IPS-18c (cell line): ENCODE measurements around the gene CNNM3.

Experiments
- H3K4me3 ChIP-seq: 2 replicates; pipeline ENCODE4 v1.7.0; 2013; ENCODE audit warnings: low read depth, mild to moderate bottlenecking, low read length, moderate library complexity; ENCODE audit not compliant: insufficient read depth
- H3K9me3 ChIP-seq: one replicate; pipeline ENCODE4 v1.6.1; 2013; ENCODE audit warnings: mild to moderate bottlenecking, low read length, moderate library complexity; ENCODE audit not compliant: control insufficient read depth, insufficient read depth

The CNNM3 gene

GRCh38 chr2:96816127-96816835 lies at the start of gene CNNM3:
Gene CNNM3, plus strand, starts transcription at chr2:96816268. Its CDS starts 10 bp downstream, at chr2:96816278.
- Histone ChIP-seq H3K4me3 (peak within 1 kb of the TSS; percentile 86), H3K9me3 (no peaks in the 10 kb centered on the region)

GRCh38 chr2:96767135-96767871 lies 48.8 kb upstream of the CNNM3 start:
- H3K9me3 ChIP-seq: no peaks in the 10 kb centered on the region
- no peak overlapping the region for H3K4me3 ChIP-seq

- Histone ChIP-seq H3K9me3 (no peaks in the 10 kb centered on the region), H3K4me3 (no peak overlapping the region)
These were observed 47.9 kb upstream of the CNNM3 start for GRCh38 chr2:96768083-96768561.

- Histone ChIP-seq H3K9me3 (no peaks in the 10 kb centered on the region), H3K4me3 (no peak overlapping the region)
These were observed 46.3 kb upstream of the CNNM3 start for GRCh38 chr2:96769814-96770213.

GRCh38 chr2:96770442-96771202 lies 45.4 kb upstream of the CNNM3 start:
- Histone ChIP-seq H3K9me3 (no peaks in the 10 kb centered on the region), H3K4me3 (no peak overlapping the region)

- no peaks in the 10 kb centered on the region for H3K9me3 ChIP-seq
- no peak overlapping the region for H3K4me3 ChIP-seq
These were observed 44.1 kb upstream of the CNNM3 start for GRCh38 chr2:96771796-96772618.

- no peaks in the 10 kb centered on the region for H3K9me3 ChIP-seq
- no peak overlapping the region for H3K4me3 ChIP-seq
These were observed 43.0 kb upstream of the CNNM3 start for GRCh38 chr2:96772903-96773671.

GRCh38 chr2:96773922-96774321 lies 42.1 kb upstream of the CNNM3 start:
- Histone ChIP-seq H3K4me3 (no peak overlapping the region), H3K9me3 (no peaks in the 10 kb centered on the region)

GRCh38 chr2:96775160-96775559 lies 40.9 kb upstream of the CNNM3 start:
- Histone ChIP-seq H3K9me3 (no peaks in the 10 kb centered on the region), H3K4me3 (no peak overlapping the region)

- Histone ChIP-seq H3K4me3 (no peak overlapping the region), H3K9me3 (no peaks in the 10 kb centered on the region)
These were observed 32.7 kb upstream of the CNNM3 start for GRCh38 chr2:96783388-96783787.

GRCh38 chr2:96787411-96787810 lies 28.7 kb upstream of the CNNM3 start:
- no peak overlapping the region for H3K4me3 ChIP-seq
- H3K9me3 ChIP-seq: no peaks in the 10 kb centered on the region

- H3K4me3 ChIP-seq: no peak overlapping the region
- no peaks in the 10 kb centered on the region for H3K9me3 ChIP-seq
These were observed 27.4 kb upstream of the CNNM3 start for GRCh38 chr2:96788442-96789244.

- Histone ChIP-seq H3K9me3 (no peaks in the 10 kb centered on the region), H3K4me3 (no peak overlapping the region)
These were observed 26.8 kb upstream of the CNNM3 start for GRCh38 chr2:96789245-96789617.

GRCh38 chr2:96792772-96793749 lies 23.0 kb upstream of the CNNM3 start:
- no peak overlapping the region for H3K4me3 ChIP-seq

GRCh38 chr2:96795076-96795475 lies 21.0 kb upstream of the CNNM3 start:
- no peak overlapping the region for H3K4me3 ChIP-seq
- no peaks in the 10 kb centered on the region for H3K9me3 ChIP-seq

More at GRCh38 chr2:96792772-96793749, 23.0 kb upstream of the CNNM3 start:
- no peaks in the 10 kb centered on the region for H3K9me3 ChIP-seq
